SK-N-SH (cell line): ENCODE measurements around the gene SREK1IP1. TPM values are rescaled to one million over a fixed set of nuclear protein-coding genes. Genes with fewer than 3 reads are reported as not detected.

ENCODE experiments used
- CTCF ChIA-PET: fragments of 300-600, 350-600 bp; formaldehyde crosslinking; extraction: SDS; loops from one replicate; lab custom pipeline; 2021; lab: Yijun Ruan, JAX
- POLR2A ChIA-PET: fragments of 350-600 bp; sonication (Branson Sonifier 250); formaldehyde crosslinking; extraction: SDS; loops from one replicate; lab custom pipeline; 2020; ENCODE audit warnings: antibody characterized with exemption, inconsistent platforms; lab: Yijun Ruan, JAX
- DNase-seq: peaks from one replicate; pipeline ENCODE4 v3.0.0; 2012
- H2AFZ ChIP-seq: fragments of 200-600 bp; sonication (generic); 2 replicates; pipeline ENCODE4 v1.8.1; 2016; ENCODE audit warnings: antibody characterized with exemption, mild to moderate bottlenecking, low read depth
- H3F3A ChIP-seq: fragments of 200-600 bp; sonication (generic); replicated peaks from 2 replicates; pipeline ENCODE3; 2016; ENCODE audit warnings: antibody characterized with exemption, mild to moderate bottlenecking; ENCODE audit not compliant: insufficient read depth
- H3K27ac ChIP-seq, 2 experiments: fragments of 200-500 bp in 1 of 2; fragments of 200-600 bp in 1 of 2; sonication (Bioruptor generic) in 1 of 2; sonication (generic), shearing (Covaris generic) in 1 of 2; 2 replicates each; pipeline versions ENCODE4 v1.5.1 to v1.6.1; 2014 to 2016; ENCODE audit warnings: low read depth in 2 of 2, inconsistent platforms in 1 of 2, low read length in 1 of 2, mild to moderate bottlenecking in 1 of 2, mixed read lengths in 1 of 2
- H3K27me3 ChIP-seq: fragments of 200-600 bp; sonication (generic), shearing (Covaris generic); 2 replicates; pipeline ENCODE4 v1.6.1; 2016; ENCODE audit warnings: mixed run types; ENCODE audit not compliant: insufficient read depth
- H3K36me3 ChIP-seq, 2 experiments: fragments of 200-500 bp in 1 of 2; fragments of 200-600 bp in 1 of 2; sonication (Bioruptor generic) in 1 of 2; sonication (generic) in 1 of 2; replicated peaks in 1 of 2; 2 replicates each; pipeline versions ENCODE3 to v1.5.1; 2014 to 2016; ENCODE audit warnings: low read length in 1 of 2, mild to moderate bottlenecking in 1 of 2; ENCODE audit not compliant: insufficient read depth in 2 of 2, control insufficient read depth in 1 of 2
- H3K4me1 ChIP-seq, 2 experiments: fragments of 200-500 bp in 1 of 2; fragments of 200-600 bp in 1 of 2; sonication (Bioruptor generic) in 1 of 2; sonication (generic), shearing (Covaris generic) in 1 of 2; 2 replicates each; pipeline versions ENCODE4 v1.5.1 to v1.6.1; 2014 to 2016; ENCODE audit warnings: low read depth in 1 of 2, low read length in 1 of 2, mixed run types in 1 of 2; ENCODE audit not compliant: insufficient read depth in 2 of 2, control insufficient read depth in 1 of 2
- H3K4me2 ChIP-seq: fragments of 200-600 bp; sonication (generic), shearing (Covaris generic); 2 replicates; pipeline ENCODE4 v1.6.1; 2017; ENCODE audit warnings: mixed run types
- H3K4me3 ChIP-seq, 2 experiments: fragments of 200-500 bp in 1 of 2; fragments of 200-600 bp in 1 of 2; sonication (Bioruptor generic) in 1 of 2; sonication (generic), shearing (Covaris generic) in 1 of 2; 2 replicates each; pipeline versions ENCODE4 v1.5.1 to v1.8.1; 2014 to 2016; ENCODE audit warnings: low read depth in 2 of 2, inconsistent platforms in 1 of 2, low read length in 1 of 2, mild to moderate bottlenecking in 1 of 2, mixed read lengths in 1 of 2, moderate library complexity in 1 of 2
- H3K79me2 ChIP-seq: fragments of 200-600 bp; sonication (generic); 2 replicates; pipeline ENCODE4 v1.8.1; 2017; ENCODE audit warnings: mild to moderate bottlenecking; ENCODE audit not compliant: insufficient read depth
- H3K9ac ChIP-seq: fragments of 200-600 bp; sonication (generic); 2 replicates; pipeline ENCODE4 v1.6.1; 2017; ENCODE audit warnings: mixed run types
- H3K9me2 ChIP-seq: fragments of 200-600 bp; sonication (generic); 2 replicates; pipeline ENCODE4 v1.6.1; 2017; ENCODE audit warnings: mixed run types
- H3K9me3 ChIP-seq: fragments of 200-600 bp; sonication (generic); 2 replicates; pipeline ENCODE4 v1.6.1; 2017; ENCODE audit warnings: mixed run types, mild to moderate bottlenecking, moderate library complexity
- H4K20me1 ChIP-seq: fragments of 200-600 bp; sonication (generic); 2 replicates; pipeline ENCODE4 v1.6.1; 2017; ENCODE audit warnings: mild to moderate bottlenecking, mixed run types; ENCODE audit not compliant: insufficient read depth
- CHD2 ChIP-seq: fragments of 150-350 bp; IDR thresholded peaks from 2 replicates; pipeline ENCODE4 v1.6.1; 2018; ENCODE audit warnings: low read length; ENCODE audit not compliant: partially characterized antibody
- ELF1 ChIP-seq: IDR thresholded peaks from 2 replicates; pipeline ENCODE4 v1.4.0; 2012
- EZH2phosphoT487 ChIP-seq: fragments of 200-600 bp; sonication (generic); IDR thresholded peaks from 2 replicates; pipeline ENCODE4 v1.6.1; 2017; ENCODE audit warnings: low read depth, mixed run types, mild to moderate bottlenecking, antibody characterized with exemption, moderate library complexity, borderline replicate concordance
- FOSL2 ChIP-seq: IDR thresholded peaks from 2 replicates; pipeline ENCODE4 v1.4.0; 2012; ENCODE audit warnings: low read depth, mild to moderate bottlenecking, moderate library complexity, borderline replicate concordance
- FOXJ3 ChIP-seq: sonication (generic); formaldehyde crosslinking; IDR thresholded peaks from 2 replicates; pipeline ENCODE4 v1.5.1; 2020; ENCODE audit warnings: mild to moderate bottlenecking, missing genetic modification reagents
- GABPA ChIP-seq: IDR thresholded peaks from 2 replicates; pipeline ENCODE4 v1.4.0; 2012; ENCODE audit warnings: low read depth, mild to moderate bottlenecking
- GATA2 ChIP-seq: sonication (generic); formaldehyde crosslinking; IDR thresholded peaks from 2 replicates; pipeline ENCODE4 v1.5.0; 2020; ENCODE audit warnings: mild to moderate bottlenecking, missing genetic modification reagents
- MEF2A ChIP-seq: IDR thresholded peaks from 2 replicates; pipeline ENCODE4 v1.4.0; 2012; ENCODE audit warnings: low read depth, borderline replicate concordance
- NFIC ChIP-seq: IDR thresholded peaks from 2 replicates; pipeline ENCODE4 v1.4.0; 2012; ENCODE audit warnings: borderline replicate concordance
- NRF1 ChIP-seq: IDR thresholded peaks from 2 replicates; pipeline ENCODE4 v1.6.1; 2012; ENCODE audit warnings: low read depth, mild to moderate bottlenecking, low read length
- RAD21 ChIP-seq: IDR thresholded peaks from 2 replicates; pipeline ENCODE4 v1.6.1; 2012; ENCODE audit warnings: mild to moderate bottlenecking, low read length
- SIN3A ChIP-seq: IDR thresholded peaks from 2 replicates; pipeline ENCODE4 v1.6.1; 2012; ENCODE audit warnings: low read depth, mild to moderate bottlenecking, low read length, moderate library complexity, borderline replicate concordance
- SMC3 ChIP-seq: IDR thresholded peaks from 2 replicates; pipeline ENCODE4 v1.6.1; 2012; ENCODE audit warnings: low read depth, low read length, improper control_type of control experiment
- TAF1 ChIP-seq: IDR thresholded peaks from 2 replicates; pipeline ENCODE4 v1.6.1; 2012; ENCODE audit warnings: low read depth, mild to moderate bottlenecking, low read length, moderate library complexity, borderline replicate concordance
- TEAD4 ChIP-seq: IDR thresholded peaks from 2 replicates; pipeline ENCODE4 v1.4.0; 2012; ENCODE audit warnings: mild to moderate bottlenecking, borderline replicate concordance; ENCODE audit not compliant: insufficient read depth
- YY1 ChIP-seq: IDR thresholded peaks from 2 replicates; pipeline ENCODE4 v1.4.0; 2012; ENCODE audit warnings: low read depth, mild to moderate bottlenecking
- WGBS: methylation state at CpG from one replicate; pipeline ENCODE4 v1.1.6; 2017; ENCODE audit warnings: low lambda C conversion rate; 5-methylcytosine and 5-hydroxymethylcytosine counted together
- polyA plus RNA-seq, 3 experiments: library from polyadenylated mRNA; depleted of rRNA; stranded (reverse); fragments of >200 nt; gene quantifications; 2 replicates each; pipeline ENCODE4 v1.2.3, GENCODE V29; 2012
- TF ChIP-seq, protein P1 (sequence below): fragments of 150-350 bp; IDR thresholded peaks from 2 replicates; pipeline ENCODE4 v1.6.1; 2017; ENCODE audit warnings: antibody characterized with exemption, low read length, low read depth, borderline replicate concordance
- TF ChIP-seq, protein P2 (sequence below): IDR thresholded peaks from 2 replicates; pipeline ENCODE4 v1.4.0; 2012; ENCODE audit warnings: low read depth, borderline replicate concordance
- TF ChIP-seq, protein P3 (sequence below): IDR thresholded peaks from 2 replicates; pipeline ENCODE4 v1.4.0; 2012; ENCODE audit warnings: low read depth, borderline replicate concordance
- TF ChIP-seq, protein P4 (sequence below): fragments of 150-350 bp; IDR thresholded peaks from 2 replicates; pipeline ENCODE4 v1.6.1; 2016; ENCODE audit warnings: mild to moderate bottlenecking, low read depth, low read length
- TF ChIP-seq, protein P5 (sequence below): IDR thresholded peaks from 2 replicates; pipeline ENCODE4 v1.6.1; 2012; ENCODE audit warnings: mild to moderate bottlenecking, low read depth, low read length, moderate library complexity
- TF ChIP-seq, protein P6 (sequence below): IDR thresholded peaks from 2 replicates; pipeline ENCODE4; 2012

Gene SREK1IP1
- polyA plus RNA-seq, 1 of the 3 experiments (the other 2 are of a cell fraction) = 1.2 TPM

DNA sequence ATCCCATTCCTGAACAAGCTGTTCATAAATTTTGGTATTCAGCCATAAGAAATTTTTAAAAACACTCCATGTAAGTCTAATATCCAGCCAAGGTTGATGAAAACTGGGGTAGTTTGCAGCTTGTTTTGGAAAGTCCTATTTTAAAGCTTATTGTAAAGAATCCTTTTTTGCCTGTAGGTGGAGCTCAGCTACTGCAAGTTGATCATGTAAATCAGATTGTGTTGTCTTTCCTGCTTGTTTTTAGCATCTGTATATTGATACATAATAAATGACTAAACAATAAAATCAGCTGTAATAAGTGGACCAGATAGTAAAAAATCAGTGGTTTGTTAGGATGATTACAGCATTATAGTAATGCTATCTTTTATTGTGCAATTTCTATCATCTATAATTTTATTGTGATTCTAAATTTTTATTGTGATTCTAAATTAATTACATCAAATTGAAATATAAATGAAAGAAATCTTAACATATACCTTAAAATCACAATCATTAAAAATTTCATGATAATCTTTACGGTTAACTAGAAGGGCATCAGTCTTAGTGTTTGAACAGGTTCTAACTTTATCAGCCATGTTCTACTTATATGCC lies 42.7 kb upstream of the SREK1IP1 start:
- no peak overlapping the region for H3K27ac ChIP-seq
- POLR2A ChIA-PET = no interaction called here
- no peak overlapping the region; a peak in 1 of 4 replicates for H3K4me3 ChIP-seq
- H3K4me1 ChIP-seq = peaks cover 0 to 5% of the 10 kb centered on the region in 2 experiments; a peak in 2 of 4 replicates
- H3K9ac ChIP-seq = no peak overlapping the region
- no peaks in the 10 kb centered on the region for H3K79me2 ChIP-seq
- H3F3A ChIP-seq = peaks cover 8% of the 10 kb centered on the region
- peak; percentile 9 for DNase-seq
- H3K36me3 ChIP-seq = peaks cover 12 to 16% of the 10 kb centered on the region in 2 experiments
- H3K27me3 ChIP-seq = no peaks in the 10 kb centered on the region
- 96% methylated on average over 1 of the region's 1 CpG for WGBS
- H3K4me2 ChIP-seq = no peak overlapping the region
- H3K9me2 ChIP-seq = no peaks in the 10 kb centered on the region
- H3K9me3 ChIP-seq = peaks cover 8% of the 10 kb centered on the region; the same call in 1 of the 2 replicates
- no peaks in the 10 kb centered on the region for H4K20me1 ChIP-seq
- H2AFZ ChIP-seq = no peak overlapping the region
- CTCF ChIA-PET = interaction anchor here (0.6 to 2.4 kb wide), 36 partner anchors 8 to 724 kb away, joined by 3 to 53 read pairs (median 4); partner anchors contain the start of gene ADAMTS6
- TF ChIP-seq, protein P1, sequence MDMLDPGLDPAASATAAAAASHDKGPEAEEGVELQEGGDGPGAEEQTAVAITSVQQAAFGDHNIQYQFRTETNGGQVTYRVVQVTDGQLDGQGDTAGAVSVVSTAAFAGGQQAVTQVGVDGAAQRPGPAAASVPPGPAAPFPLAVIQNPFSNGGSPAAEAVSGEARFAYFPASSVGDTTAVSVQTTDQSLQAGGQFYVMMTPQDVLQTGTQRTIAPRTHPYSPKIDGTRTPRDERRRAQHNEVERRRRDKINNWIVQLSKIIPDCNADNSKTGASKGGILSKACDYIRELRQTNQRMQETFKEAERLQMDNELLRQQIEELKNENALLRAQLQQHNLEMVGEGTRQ = no peak
- TF ChIP-seq RAD21 (peak; percentile 92), TEAD4 (no peak), NFIC (no peak), CHD2 (no peak), SMC3 (peak; percentile 61), SIN3A (no peak), GABPA (no peak), ELF1 (no peak), FOSL2 (no peak), MEF2A (no peak), TAF1 (no peak), FOXJ3 (CRISPR knock-in tag) (no peak), EZH2phosphoT487 (no peak), YY1 (no peak), NRF1 (no peak), GATA2 (0 out of 2 replicates have a peak, but pooled peaks have one; percentile 10)
- TF ChIP-seq, protein P2, sequence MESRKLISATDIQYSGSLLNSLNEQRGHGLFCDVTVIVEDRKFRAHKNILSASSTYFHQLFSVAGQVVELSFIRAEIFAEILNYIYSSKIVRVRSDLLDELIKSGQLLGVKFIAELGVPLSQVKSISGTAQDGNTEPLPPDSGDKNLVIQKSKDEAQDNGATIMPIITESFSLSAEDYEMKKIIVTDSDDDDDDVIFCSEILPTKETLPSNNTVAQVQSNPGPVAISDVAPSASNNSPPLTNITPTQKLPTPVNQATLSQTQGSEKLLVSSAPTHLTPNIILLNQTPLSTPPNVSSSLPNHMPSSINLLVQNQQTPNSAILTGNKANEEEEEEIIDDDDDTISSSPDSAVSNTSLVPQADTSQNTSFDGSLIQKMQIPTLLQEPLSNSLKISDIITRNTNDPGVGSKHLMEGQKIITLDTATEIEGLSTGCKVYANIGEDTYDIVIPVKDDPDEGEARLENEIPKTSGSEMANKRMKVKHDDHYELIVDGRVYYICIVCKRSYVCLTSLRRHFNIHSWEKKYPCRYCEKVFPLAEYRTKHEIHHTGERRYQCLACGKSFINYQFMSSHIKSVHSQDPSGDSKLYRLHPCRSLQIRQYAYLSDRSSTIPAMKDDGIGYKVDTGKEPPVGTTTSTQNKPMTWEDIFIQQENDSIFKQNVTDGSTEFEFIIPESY = no peak
- TF ChIP-seq, protein P3, sequence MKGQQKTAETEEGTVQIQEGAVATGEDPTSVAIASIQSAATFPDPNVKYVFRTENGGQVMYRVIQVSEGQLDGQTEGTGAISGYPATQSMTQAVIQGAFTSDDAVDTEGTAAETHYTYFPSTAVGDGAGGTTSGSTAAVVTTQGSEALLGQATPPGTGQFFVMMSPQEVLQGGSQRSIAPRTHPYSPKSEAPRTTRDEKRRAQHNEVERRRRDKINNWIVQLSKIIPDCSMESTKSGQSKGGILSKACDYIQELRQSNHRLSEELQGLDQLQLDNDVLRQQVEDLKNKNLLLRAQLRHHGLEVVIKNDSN = no peak
- TF ChIP-seq, protein P4, sequence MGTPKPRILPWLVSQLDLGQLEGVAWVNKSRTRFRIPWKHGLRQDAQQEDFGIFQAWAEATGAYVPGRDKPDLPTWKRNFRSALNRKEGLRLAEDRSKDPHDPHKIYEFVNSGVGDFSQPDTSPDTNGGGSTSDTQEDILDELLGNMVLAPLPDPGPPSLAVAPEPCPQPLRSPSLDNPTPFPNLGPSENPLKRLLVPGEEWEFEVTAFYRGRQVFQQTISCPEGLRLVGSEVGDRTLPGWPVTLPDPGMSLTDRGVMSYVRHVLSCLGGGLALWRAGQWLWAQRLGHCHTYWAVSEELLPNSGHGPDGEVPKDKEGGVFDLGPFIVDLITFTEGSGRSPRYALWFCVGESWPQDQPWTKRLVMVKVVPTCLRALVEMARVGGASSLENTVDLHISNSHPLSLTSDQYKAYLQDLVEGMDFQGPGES = no peak
- TF ChIP-seq, protein P5, sequence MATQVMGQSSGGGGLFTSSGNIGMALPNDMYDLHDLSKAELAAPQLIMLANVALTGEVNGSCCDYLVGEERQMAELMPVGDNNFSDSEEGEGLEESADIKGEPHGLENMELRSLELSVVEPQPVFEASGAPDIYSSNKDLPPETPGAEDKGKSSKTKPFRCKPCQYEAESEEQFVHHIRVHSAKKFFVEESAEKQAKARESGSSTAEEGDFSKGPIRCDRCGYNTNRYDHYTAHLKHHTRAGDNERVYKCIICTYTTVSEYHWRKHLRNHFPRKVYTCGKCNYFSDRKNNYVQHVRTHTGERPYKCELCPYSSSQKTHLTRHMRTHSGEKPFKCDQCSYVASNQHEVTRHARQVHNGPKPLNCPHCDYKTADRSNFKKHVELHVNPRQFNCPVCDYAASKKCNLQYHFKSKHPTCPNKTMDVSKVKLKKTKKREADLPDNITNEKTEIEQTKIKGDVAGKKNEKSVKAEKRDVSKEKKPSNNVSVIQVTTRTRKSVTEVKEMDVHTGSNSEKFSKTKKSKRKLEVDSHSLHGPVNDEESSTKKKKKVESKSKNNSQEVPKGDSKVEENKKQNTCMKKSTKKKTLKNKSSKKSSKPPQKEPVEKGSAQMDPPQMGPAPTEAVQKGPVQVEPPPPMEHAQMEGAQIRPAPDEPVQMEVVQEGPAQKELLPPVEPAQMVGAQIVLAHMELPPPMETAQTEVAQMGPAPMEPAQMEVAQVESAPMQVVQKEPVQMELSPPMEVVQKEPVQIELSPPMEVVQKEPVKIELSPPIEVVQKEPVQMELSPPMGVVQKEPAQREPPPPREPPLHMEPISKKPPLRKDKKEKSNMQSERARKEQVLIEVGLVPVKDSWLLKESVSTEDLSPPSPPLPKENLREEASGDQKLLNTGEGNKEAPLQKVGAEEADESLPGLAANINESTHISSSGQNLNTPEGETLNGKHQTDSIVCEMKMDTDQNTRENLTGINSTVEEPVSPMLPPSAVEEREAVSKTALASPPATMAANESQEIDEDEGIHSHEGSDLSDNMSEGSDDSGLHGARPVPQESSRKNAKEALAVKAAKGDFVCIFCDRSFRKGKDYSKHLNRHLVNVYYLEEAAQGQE = no peak
- TF ChIP-seq, protein P6, sequence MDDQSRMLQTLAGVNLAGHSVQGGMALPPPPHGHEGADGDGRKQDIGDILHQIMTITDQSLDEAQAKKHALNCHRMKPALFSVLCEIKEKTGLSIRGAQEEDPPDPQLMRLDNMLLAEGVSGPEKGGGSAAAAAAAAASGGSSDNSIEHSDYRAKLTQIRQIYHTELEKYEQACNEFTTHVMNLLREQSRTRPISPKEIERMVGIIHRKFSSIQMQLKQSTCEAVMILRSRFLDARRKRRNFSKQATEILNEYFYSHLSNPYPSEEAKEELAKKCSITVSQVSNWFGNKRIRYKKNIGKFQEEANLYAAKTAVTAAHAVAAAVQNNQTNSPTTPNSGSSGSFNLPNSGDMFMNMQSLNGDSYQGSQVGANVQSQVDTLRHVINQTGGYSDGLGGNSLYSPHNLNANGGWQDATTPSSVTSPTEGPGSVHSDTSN = no peak
